Brain microvascular endothelial cell (primary cell): ENCODE results near the gene BTBD1.
"Not testable (repeated sequence)": the region's sequence is repeated elsewhere in the genome, so short reads cannot be mapped to it uniquely, and the experiment has no call there.

Source experiments
- DNase-seq: peaks from one replicate; pipeline ENCODE4 v3.0.0-alpha.2; 2020
- H3K27ac ChIP-seq: fragments of 250-450 bp; sonication (Bioruptor Pico); 2 replicates; pipeline ENCODE4 v1.5.1; 2020; ENCODE audit warnings: mild to moderate bottlenecking, moderate library complexity
- H3K27me3 ChIP-seq: fragments of 250-450 bp; sonication (Bioruptor Pico); replicated peaks from 2 replicates; pipeline ENCODE4 v1.5.1; 2020; ENCODE audit warnings: mild to moderate bottlenecking
- H3K36me3 ChIP-seq: fragments of 250-450 bp; sonication (Bioruptor Pico); replicated peaks from 2 replicates; pipeline ENCODE4 v1.5.1; 2020; ENCODE audit warnings: mild to moderate bottlenecking
- H3K4me3 ChIP-seq: 2 replicates; pipeline ENCODE4 v1.5.1; 2011; ENCODE audit warnings: low read depth, mild to moderate bottlenecking, control low read depth, low read length, moderate library complexity
- in situ Hi-C: cut with HindIII; loops from 2 replicates; pipeline ENCODE4 v1.10.0; 2017; ENCODE audit warnings: low sequenced_read_pairs, low pct_ligation_motif_present
- TF ChIP-seq, protein P1 (sequence below): IDR thresholded peaks from 2 replicates; pipeline ENCODE4 v1.5.1; 2011; ENCODE audit warnings: low read depth, mild to moderate bottlenecking, moderate library complexity, low read length, control low read depth, inconsistent platforms; ENCODE audit errors: missing control alignments

Gene BTBD1

DNA sequence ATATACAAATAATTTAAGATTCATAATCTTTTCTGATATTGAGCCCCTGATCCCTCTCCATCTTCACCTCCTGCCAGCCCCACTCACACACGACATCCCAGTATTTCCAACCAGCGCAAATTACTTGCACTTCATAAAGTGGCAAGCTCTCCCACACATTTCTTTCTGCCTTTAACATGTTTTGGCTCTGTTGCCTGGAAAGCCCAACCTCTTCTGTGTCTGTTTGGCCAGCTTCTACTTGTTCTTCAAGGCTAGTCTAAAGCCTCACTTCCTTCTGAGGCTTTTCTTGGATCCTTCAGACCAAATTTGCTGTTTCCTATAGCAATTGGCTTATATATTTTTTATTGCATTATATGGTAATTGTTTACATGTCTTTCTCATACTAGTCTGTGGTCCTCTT lies 35.3 kb upstream of the BTBD1 start:
- Histone ChIP-seq H3K36me3 (no peaks in the 10 kb centered on the region), H3K27ac (no peak overlapping the region), H3K27me3 (no peaks in the 10 kb centered on the region), H3K4me3 (no peak overlapping the region)
- TF ChIP-seq, protein P1, sequence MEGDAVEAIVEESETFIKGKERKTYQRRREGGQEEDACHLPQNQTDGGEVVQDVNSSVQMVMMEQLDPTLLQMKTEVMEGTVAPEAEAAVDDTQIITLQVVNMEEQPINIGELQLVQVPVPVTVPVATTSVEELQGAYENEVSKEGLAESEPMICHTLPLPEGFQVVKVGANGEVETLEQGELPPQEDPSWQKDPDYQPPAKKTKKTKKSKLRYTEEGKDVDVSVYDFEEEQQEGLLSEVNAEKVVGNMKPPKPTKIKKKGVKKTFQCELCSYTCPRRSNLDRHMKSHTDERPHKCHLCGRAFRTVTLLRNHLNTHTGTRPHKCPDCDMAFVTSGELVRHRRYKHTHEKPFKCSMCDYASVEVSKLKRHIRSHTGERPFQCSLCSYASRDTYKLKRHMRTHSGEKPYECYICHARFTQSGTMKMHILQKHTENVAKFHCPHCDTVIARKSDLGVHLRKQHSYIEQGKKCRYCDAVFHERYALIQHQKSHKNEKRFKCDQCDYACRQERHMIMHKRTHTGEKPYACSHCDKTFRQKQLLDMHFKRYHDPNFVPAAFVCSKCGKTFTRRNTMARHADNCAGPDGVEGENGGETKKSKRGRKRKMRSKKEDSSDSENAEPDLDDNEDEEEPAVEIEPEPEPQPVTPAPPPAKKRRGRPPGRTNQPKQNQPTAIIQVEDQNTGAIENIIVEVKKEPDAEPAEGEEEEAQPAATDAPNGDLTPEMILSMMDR, result no peak
- DNase-seq, result no peak
- in situ Hi-C loops, result no loop called here

- no peaks in the 10 kb centered on the region for H3K27me3 ChIP-seq
- no peak overlapping the region for H3K27ac ChIP-seq
- in situ Hi-C loops, result no loop called here
- no peaks in the 10 kb centered on the region for H3K36me3 ChIP-seq
- H3K4me3 ChIP-seq, result no peak overlapping the region
- DNase-seq, result no peak
- TF ChIP-seq, protein P1, result no peak
Measured at GRCh38 chr15:83100097-83100646, 33.1 kb upstream of the BTBD1 start.

DNA sequence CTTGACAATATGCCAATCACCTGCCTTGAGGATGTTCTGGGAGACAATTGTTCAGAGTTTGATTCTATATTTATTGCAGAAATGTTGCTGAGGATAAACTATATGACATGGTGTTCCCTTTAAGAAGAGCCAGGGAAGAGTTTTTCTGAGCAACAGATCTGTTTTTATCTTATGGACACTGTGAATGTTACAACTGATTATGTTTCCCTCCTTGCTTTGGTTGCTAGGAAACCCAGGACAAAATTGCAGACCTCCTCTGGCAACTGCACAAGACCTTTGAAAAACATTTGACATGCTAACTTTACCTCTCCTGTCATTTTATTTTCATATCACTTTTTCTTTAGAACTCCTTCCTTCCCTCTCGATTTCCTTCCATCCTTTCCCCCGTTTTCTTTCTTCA lies 32.2 kb upstream of the BTBD1 start:
- H3K4me3 ChIP-seq, result no peak overlapping the region
- in situ Hi-C loops, result no loop called here
- H3K27me3 ChIP-seq, result no peaks in the 10 kb centered on the region
- H3K36me3 ChIP-seq, result no peaks in the 10 kb centered on the region
- H3K27ac ChIP-seq, result no peak overlapping the region
- TF ChIP-seq, protein P1, result no peak
- no peak for DNase-seq

DNA sequence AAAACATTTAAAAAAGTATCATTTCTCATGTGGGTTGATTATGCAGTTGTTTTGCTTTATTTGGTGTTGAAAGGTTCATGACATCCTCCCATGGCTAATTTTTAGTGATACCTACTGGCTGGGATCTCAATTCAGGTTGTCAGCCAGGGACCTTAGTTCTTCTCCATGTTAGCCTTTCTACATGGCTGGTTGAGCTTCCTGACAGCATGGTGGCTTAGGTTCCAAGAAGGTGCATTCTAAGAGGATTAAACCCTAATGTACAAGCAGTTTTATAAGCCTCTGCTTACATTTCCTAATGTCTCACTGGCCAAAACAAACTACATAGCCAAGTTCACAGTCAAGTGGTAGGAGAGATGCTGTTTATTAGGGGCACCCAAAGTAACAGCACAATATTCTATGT lies 31.0 kb upstream of the BTBD1 start:
- in situ Hi-C loops, result no loop called here
- H3K27me3 ChIP-seq, result no peaks in the 10 kb centered on the region
- no peak overlapping the region for H3K27ac ChIP-seq
- TF ChIP-seq, protein P1, result no peak
- no peak overlapping the region for H3K4me3 ChIP-seq
- no peaks in the 10 kb centered on the region for H3K36me3 ChIP-seq
- DNase-seq, result no peak

- in situ Hi-C loops, result no loop called here
- TF ChIP-seq, protein P1, result no peak
- H3K36me3 ChIP-seq, result no peaks in the 10 kb centered on the region
- no peak overlapping the region for H3K4me3 ChIP-seq
- H3K27me3 ChIP-seq, result no peaks in the 10 kb centered on the region
- no peak for DNase-seq
- H3K27ac ChIP-seq, result no peak overlapping the region
Measured at GRCh38 chr15:83094583-83094982, 27.5 kb upstream of the BTBD1 start.

DNA sequence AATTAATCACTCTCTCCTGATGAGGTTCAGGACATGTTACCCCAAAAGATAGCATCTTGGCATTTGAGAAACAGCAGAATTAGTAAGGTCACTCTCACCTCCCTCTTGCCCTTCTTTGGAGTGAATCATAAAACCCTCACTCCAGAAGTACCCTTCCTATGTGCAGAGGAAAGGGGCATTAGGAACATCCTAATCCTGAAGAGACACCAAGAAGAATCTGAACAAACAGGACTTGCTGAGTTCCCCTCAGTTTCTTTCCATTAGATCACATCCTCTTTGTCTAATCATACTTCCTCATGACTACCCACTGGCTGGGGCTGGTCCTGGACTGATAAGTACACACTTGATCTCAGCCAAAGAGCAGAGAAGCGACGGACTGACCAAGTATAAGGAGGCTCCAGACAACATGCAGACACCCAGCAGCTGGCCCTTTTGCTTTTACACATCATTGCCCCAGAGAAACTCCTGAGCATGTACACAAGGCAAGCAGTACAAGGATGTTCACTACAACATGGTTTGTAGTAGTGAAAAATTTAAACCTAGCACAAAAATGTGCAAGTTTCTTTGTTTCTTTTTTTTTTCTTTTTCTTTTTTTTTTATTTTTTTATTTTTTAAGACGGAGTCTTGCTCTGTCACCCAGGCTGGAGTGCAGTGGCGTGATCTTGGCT lies 25.4 kb upstream of the BTBD1 start:
- Histone ChIP-seq H3K27me3 (no peaks in the 10 kb centered on the region), H3K4me3 (no peak overlapping the region), H3K36me3 (no peaks in the 10 kb centered on the region), H3K27ac (no peak overlapping the region)
- TF ChIP-seq, protein P1, result no peak
- in situ Hi-C loops, result no loop called here
- DNase-seq, result peak; percentile 77

- H3K27ac ChIP-seq, DNase-seq, H3K36me3 ChIP-seq, in situ Hi-C loops, H3K4me3 ChIP-seq, H3K27me3 ChIP-seq: not testable (repeated sequence)
Measured at GRCh38 chr15:83091965-83092308, 24.9 kb upstream of the BTBD1 start.
